Activated CD4-positive, alpha-beta T cell treated with anti-CD3 and anti-CD28 coated beads, Interleukin-2, amount 50 U/mL, for 24 hours (primary cell): ENCODE results near the gene ZNF525.
"Not testable (repeated sequence)": the region's sequence is repeated elsewhere in the genome, so short reads cannot be mapped to it uniquely, and the experiment has no call there.

Source experiments
- DNase-seq, 2 donors: peaks; one replicate each; pipeline ENCODE4 v3.0.0-alpha.2; 2020; ENCODE audit warnings: low read depth in 1 of 2, low spot score in 1 of 2

The ZNF525 gene

GRCh38 chr19:53365134-53365898, at the start of gene ZNF525:
Gene ZNF525, plus strand, starts transcription at chr19:53365705. Its CDS starts 6,577 bp downstream, at chr19:53372282.
- peak; percentile 92 to 93 for DNase-seq

GRCh38 chr19:53328967-53329366, 36.5 kb upstream of the ZNF525 start:
- no peak for DNase-seq

GRCh38 chr19:53332484-53332883, 33.0 kb upstream of the ZNF525 start:
- no peak for DNase-seq

GRCh38 chr19:53333066-53333462, 32.4 kb upstream of the ZNF525 start:
- peak in 1 of 2 donors; percentile 13 for DNase-seq

- DNase-seq, result peak; percentile 94 to 98
Measured at GRCh38 chr19:53333463-53334449, 31.7 kb upstream of the ZNF525 start, which contains the start of gene ZNF845. Gene ZNF845, plus strand, starts transcription at chr19:53333749. Its CDS starts 7,559 bp downstream, at chr19:53341308.

- not testable (repeated sequence) for DNase-seq
Measured at GRCh38 chr19:53344403-53344802, 21.1 kb upstream of the ZNF525 start.

GRCh38 chr19:53355739-53356138, 9.8 kb upstream of the ZNF525 start:
- DNase-seq, result no peak

GRCh38 chr19:53357821-53358581, 7.5 kb upstream of the ZNF525 start:
- DNase-seq, result no peak

- DNase-seq, result not testable (repeated sequence)
Measured at GRCh38 chr19:53360056-53360455, 5.4 kb upstream of the ZNF525 start.

GRCh38 chr19:53365899-53366493, 491 bp downstream of the ZNF525 start:
- DNase-seq, result peak in 1 of 2 donors; percentile 25

- no peak for DNase-seq
Measured at GRCh38 chr19:53372196-53372595, 6.7 kb downstream of the ZNF525 start.

GRCh38 chr19:53374288-53374687, 8.8 kb downstream of the ZNF525 start:
- DNase-seq, result no peak

GRCh38 chr19:53374743-53375142, 9.2 kb downstream of the ZNF525 start:
- no peak for DNase-seq

GRCh38 chr19:53381376-53381775, 15.9 kb downstream of the ZNF525 start:
- no peak for DNase-seq

- DNase-seq, result no peak
Measured at GRCh38 chr19:53388168-53388567, 22.7 kb downstream of the ZNF525 start.

- no peak for DNase-seq
Measured at GRCh38 chr19:53388904-53389303, 23.4 kb downstream of the ZNF525 start.

GRCh38 chr19:53389571-53389970, 24.1 kb downstream of the ZNF525 start:
- no peak for DNase-seq

- DNase-seq, result no peak
Measured at GRCh38 chr19:53389978-53390377, 24.5 kb downstream of the ZNF525 start.

- no peak for DNase-seq
Measured at GRCh38 chr19:53394522-53394973, 29.0 kb downstream of the ZNF525 start.
